Mesenchymal stem cell (in vitro differentiated cells and primary cell): ENCODE data around the gene LRRC36.

Experiments used
- DNase-seq: peaks from one replicate; pipeline ENCODE4 v3.0.0-alpha.2; 2013
- H2AFZ ChIP-seq: one replicate; pipeline ENCODE4 v1.6.1; 2013; ENCODE audit warnings: low read depth, mild to moderate bottlenecking, control low read depth, inconsistent platforms, low read length, moderate library complexity
- H2AK5ac ChIP-seq: 2 replicates; pipeline ENCODE4 v1.6.1; 2013; ENCODE audit warnings: low read length, moderate library complexity, mild to moderate bottlenecking, inconsistent platforms; ENCODE audit not compliant: severe bottlenecking
- H2BK120ac ChIP-seq: one replicate; pipeline ENCODE4 v1.6.1; 2013; ENCODE audit warnings: low read depth, mild to moderate bottlenecking, inconsistent platforms, low read length, moderate library complexity
- H2BK12ac ChIP-seq, 2 experiments: one replicate each; pipeline ENCODE4 v1.6.1; 2013; ENCODE audit warnings: inconsistent platforms in 2 of 2, low read length in 2 of 2, mild to moderate bottlenecking in 2 of 2, moderate library complexity in 2 of 2, control low read depth in 1 of 2
- H2BK15ac ChIP-seq: one replicate; pipeline ENCODE4 v1.6.1; 2013; ENCODE audit warnings: mild to moderate bottlenecking, low read depth, inconsistent platforms; ENCODE audit not compliant: poor library complexity, severe bottlenecking
- H2BK5ac ChIP-seq: 2 replicates; pipeline ENCODE4 v1.6.1; 2013; ENCODE audit warnings: low read depth, mild to moderate bottlenecking, low read length, control low read depth, inconsistent platforms; ENCODE audit not compliant: poor library complexity, severe bottlenecking
- H3K14ac ChIP-seq, 2 experiments: one replicate each; pipeline ENCODE4 v1.6.1; 2013; ENCODE audit warnings: inconsistent platforms in 2 of 2, low read length in 2 of 2, control low read depth in 1 of 2, mild to moderate bottlenecking in 1 of 2, moderate library complexity in 1 of 2
- H3K18ac ChIP-seq, 2 experiments: one replicate each; pipeline ENCODE4 v1.6.1; 2013; ENCODE audit warnings: inconsistent platforms in 2 of 2, low read length in 2 of 2, control low read depth in 1 of 2, low read depth in 1 of 2, mild to moderate bottlenecking in 1 of 2
- H3K23ac ChIP-seq, 2 experiments: one replicate each; pipeline ENCODE4 v1.6.1; 2013; ENCODE audit warnings: inconsistent platforms in 2 of 2, low read length in 2 of 2, mild to moderate bottlenecking in 2 of 2, moderate library complexity in 2 of 2, control low read depth in 1 of 2
- H3K27ac ChIP-seq: 2 replicates; pipeline ENCODE4 v1.5.1; 2013; ENCODE audit warnings: mild to moderate bottlenecking, moderate library complexity, low read length, control low read depth, inconsistent platforms; ENCODE audit not compliant: poor library complexity, severe bottlenecking
- H3K27me3 ChIP-seq, 2 experiments: 2 replicates each; pipeline versions ENCODE4 v1.6.1 to v1.7.0; 2013; ENCODE audit warnings: low read length in 2 of 2, mild to moderate bottlenecking in 2 of 2, moderate library complexity in 2 of 2, control low read depth in 1 of 2, inconsistent platforms in 1 of 2; ENCODE audit not compliant: control insufficient read depth in 1 of 2, insufficient read depth in 1 of 2
- H3K36me3 ChIP-seq, 2 experiments: 2 replicates each; pipeline versions ENCODE4 v1.6.1 to v1.7.0; 2013; ENCODE audit warnings: low read length in 2 of 2, control low read depth in 1 of 2, inconsistent platforms in 1 of 2, low read depth in 1 of 2, mild to moderate bottlenecking in 1 of 2; ENCODE audit not compliant: insufficient read depth in 2 of 2, control insufficient read depth in 1 of 2
- H3K4ac ChIP-seq, 2 experiments: one replicate each; pipeline ENCODE4 v1.6.1; 2013; ENCODE audit warnings: inconsistent platforms in 2 of 2, low read length in 2 of 2, mild to moderate bottlenecking in 2 of 2, moderate library complexity in 2 of 2, control low read depth in 1 of 2, low read depth in 1 of 2
- H3K4me1 ChIP-seq: 2 replicates; pipeline ENCODE4 v1.6.1; 2013; ENCODE audit warnings: low read depth, low read length, control low read depth; ENCODE audit not compliant: control insufficient read depth, insufficient read depth
- H3K4me2 ChIP-seq: 2 replicates; pipeline ENCODE4 v1.6.1; 2013; ENCODE audit warnings: low read length, mild to moderate bottlenecking, inconsistent platforms; ENCODE audit not compliant: poor library complexity, severe bottlenecking
- H3K4me3 ChIP-seq, 2 experiments: 2 replicates each; pipeline versions ENCODE4 v1.5.1 to v1.7.0; 2013; ENCODE audit warnings: low read length in 2 of 2, mild to moderate bottlenecking in 2 of 2, control low read depth in 1 of 2, low read depth in 1 of 2; ENCODE audit not compliant: insufficient read depth in 1 of 2
- H3K79me1 ChIP-seq: replicated peaks from 2 replicates; pipeline ENCODE4 v1.6.1; 2013; ENCODE audit warnings: mild to moderate bottlenecking, control low read depth, low read length, inconsistent platforms; ENCODE audit not compliant: poor library complexity, severe bottlenecking
- H3K9ac ChIP-seq: 2 replicates; pipeline ENCODE4 v1.7.0; 2013; ENCODE audit warnings: mild to moderate bottlenecking, low read length, moderate library complexity
- H3K9me3 ChIP-seq: 2 replicates; pipeline ENCODE4 v1.7.0; 2013; ENCODE audit warnings: mild to moderate bottlenecking, low read length; ENCODE audit not compliant: control insufficient read depth
- H4K8ac ChIP-seq: one replicate; pipeline ENCODE4 v1.6.1; 2013; ENCODE audit warnings: inconsistent platforms, mild to moderate bottlenecking, low read length, moderate library complexity
- H4K91ac ChIP-seq: one replicate; pipeline ENCODE4 v1.6.1; 2013; ENCODE audit warnings: mild to moderate bottlenecking, low read length, inconsistent platforms
- WGBS: methylation state at CpG from one replicate; pipeline ENCODE4 v1.1.7; 2013; ENCODE audit warnings: mixed read lengths; 5-methylcytosine and 5-hydroxymethylcytosine counted together

Gene LRRC36

GRCh38 chr16:67421030-67421429 lies 94.4 kb downstream of the LRRC36 start:
- H4K8ac ChIP-seq = no peak overlapping the region
- no peak overlapping the region for H3K14ac ChIP-seq
- H2BK12ac ChIP-seq = no peak overlapping the region
- 67% methylated on average over 4 of the region's 4 CpGs for WGBS
- no peaks in the 10 kb centered on the region for H3K79me1 ChIP-seq
- H3K4ac ChIP-seq = no peak overlapping the region
- no peak overlapping the region for H3K18ac ChIP-seq
- no peak overlapping the region for H4K91ac ChIP-seq
- H3K9me3 ChIP-seq = no peaks in the 10 kb centered on the region
- no peak overlapping the region for H2AK5ac ChIP-seq
- H3K27me3 ChIP-seq = peaks cover 0 to 48% of the 10 kb centered on the region in 2 experiments
- no peak overlapping the region for H3K27ac ChIP-seq
- H2BK15ac ChIP-seq = no peak overlapping the region
- no peak overlapping the region for H3K4me2 ChIP-seq
- peaks cover 2% of the 10 kb centered on the region for H3K4me1 ChIP-seq
- no peak overlapping the region for H2AFZ ChIP-seq
- H3K36me3 ChIP-seq = no peaks in the 10 kb centered on the region
- no peak for DNase-seq
- no peak overlapping the region for H2BK120ac ChIP-seq
- H3K23ac ChIP-seq = no peak overlapping the region
- H3K4me3 ChIP-seq = no peak overlapping the region
- H3K9ac ChIP-seq = no peak overlapping the region
- H2BK5ac ChIP-seq = no peak overlapping the region

DNA sequence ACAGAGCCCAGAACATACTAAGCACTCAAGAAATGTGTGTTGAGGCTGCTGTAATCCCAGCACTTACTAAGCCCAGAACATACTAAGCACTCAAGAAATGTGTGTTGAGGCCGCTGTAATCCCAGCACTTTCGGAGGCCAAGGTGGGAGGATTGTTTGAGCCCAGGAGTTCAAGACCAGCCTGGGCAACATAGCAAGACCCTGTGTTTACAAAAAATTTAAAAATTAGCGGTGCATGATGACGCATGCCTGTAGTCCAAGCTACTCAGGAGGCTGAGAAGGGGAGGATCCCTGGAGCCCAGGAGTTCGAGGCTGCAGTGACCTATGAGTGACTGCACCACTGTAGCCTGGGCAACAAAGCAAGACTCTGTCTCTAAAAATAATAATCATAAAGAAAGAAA lies 96.4 kb downstream of the LRRC36 start:
- no peak overlapping the region for H2AK5ac ChIP-seq
- H3K36me3 ChIP-seq = no peaks in the 10 kb centered on the region
- H2AFZ ChIP-seq = no peak overlapping the region
- H3K4me2 ChIP-seq = no peak overlapping the region
- H3K27me3 ChIP-seq = peaks cover 0 to 67% of the 10 kb centered on the region in 2 experiments
- H3K23ac ChIP-seq = no peak overlapping the region
- no peak overlapping the region for H3K18ac ChIP-seq
- no peak overlapping the region for H3K27ac ChIP-seq
- 92% methylated on average over 4 of the region's 5 CpGs for WGBS
- H2BK120ac ChIP-seq = no peak overlapping the region
- H2BK5ac ChIP-seq = no peak overlapping the region
- H3K14ac ChIP-seq = no peak overlapping the region
- no peak overlapping the region for H4K8ac ChIP-seq
- no peak for DNase-seq
- H3K9me3 ChIP-seq = no peaks in the 10 kb centered on the region
- H2BK12ac ChIP-seq = no peak overlapping the region
- no peak overlapping the region for H3K9ac ChIP-seq
- H3K4me3 ChIP-seq = no peak overlapping the region
- no peak overlapping the region for H3K4ac ChIP-seq
- no peaks in the 10 kb centered on the region for H3K4me1 ChIP-seq
- H4K91ac ChIP-seq = no peak overlapping the region
- H2BK15ac ChIP-seq = no peak overlapping the region
- H3K79me1 ChIP-seq = no peaks in the 10 kb centered on the region

DNA sequence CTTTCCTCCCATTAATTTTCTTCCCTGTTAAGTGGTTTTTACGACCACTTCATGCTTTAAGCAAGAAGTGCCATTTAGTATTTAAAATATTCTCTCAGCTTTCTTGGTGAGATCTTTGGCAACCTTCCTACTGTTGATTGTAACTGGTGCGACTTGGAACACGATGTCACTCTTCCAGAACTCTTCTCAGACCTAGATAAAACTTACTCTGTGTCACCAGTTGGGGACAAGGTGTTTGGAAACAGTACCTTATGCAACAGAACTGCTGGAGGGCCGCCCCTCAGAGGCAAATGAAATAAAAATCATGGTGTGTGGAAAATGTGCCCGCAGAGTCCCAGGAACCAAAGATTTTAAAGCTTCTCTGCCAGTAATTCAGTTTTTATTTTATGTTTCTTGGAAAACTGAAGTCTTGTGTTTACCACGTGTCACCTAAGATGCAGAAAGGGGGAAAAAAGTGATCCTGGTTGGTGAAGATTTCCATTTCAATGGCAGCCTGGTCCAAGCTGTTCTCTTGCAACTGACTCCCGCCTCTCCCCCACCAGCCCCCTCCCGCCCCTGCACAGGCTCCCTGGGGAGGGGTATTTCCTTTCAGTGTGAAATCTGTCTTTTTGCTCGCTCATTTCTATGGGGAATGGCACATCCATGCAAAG lies 97.1 kb downstream of the LRRC36 start:
- no peaks in the 10 kb centered on the region for H3K4me1 ChIP-seq
- no peaks in the 10 kb centered on the region for H3K36me3 ChIP-seq
- no peak overlapping the region for H2BK12ac ChIP-seq
- H3K79me1 ChIP-seq = no peaks in the 10 kb centered on the region
- H3K4me2 ChIP-seq = no peak overlapping the region
- no peak overlapping the region for H3K23ac ChIP-seq
- H3K9me3 ChIP-seq = no peaks in the 10 kb centered on the region
- no peak for DNase-seq
- peaks cover 1 to 74% of the 10 kb centered on the region in 2 experiments for H3K27me3 ChIP-seq
- no peak overlapping the region for H2AFZ ChIP-seq
- H2BK5ac ChIP-seq = no peak overlapping the region
- H2BK120ac ChIP-seq = no peak overlapping the region
- H3K4ac ChIP-seq = no peak overlapping the region
- H4K91ac ChIP-seq = no peak overlapping the region
- H3K4me3 ChIP-seq = no peak overlapping the region
- no peak overlapping the region for H3K9ac ChIP-seq
- H3K18ac ChIP-seq = no peak overlapping the region
- H2AK5ac ChIP-seq = no peak overlapping the region
- no peak overlapping the region for H2BK15ac ChIP-seq
- no peak overlapping the region for H3K27ac ChIP-seq
- H3K14ac ChIP-seq = no peak overlapping the region
- 36% methylated on average over 6 of the region's 9 CpGs for WGBS
- no peak overlapping the region for H4K8ac ChIP-seq

- H4K91ac ChIP-seq = no peak overlapping the region
- no peak overlapping the region for H3K18ac ChIP-seq
- no peak overlapping the region for H2BK120ac ChIP-seq
- H3K4me3 ChIP-seq = no peak overlapping the region
- H3K79me1 ChIP-seq = no peaks in the 10 kb centered on the region
- H2AK5ac ChIP-seq = no peak overlapping the region
- H2BK5ac ChIP-seq = no peak overlapping the region
- H3K9ac ChIP-seq = no peak overlapping the region
- peaks cover 6 to 78% of the 10 kb centered on the region in 2 experiments for H3K27me3 ChIP-seq
- no peak overlapping the region for H2AFZ ChIP-seq
- no peak overlapping the region for H4K8ac ChIP-seq
- H3K4ac ChIP-seq = no peak overlapping the region
- no peaks in the 10 kb centered on the region for H3K4me1 ChIP-seq
- H3K36me3 ChIP-seq = no peaks in the 10 kb centered on the region
- WGBS = 41% methylated on average over 4 of the region's 5 CpGs
- no peak overlapping the region for H3K4me2 ChIP-seq
- no peak overlapping the region for H3K23ac ChIP-seq
- no peak for DNase-seq
- no peaks in the 10 kb centered on the region for H3K9me3 ChIP-seq
- H2BK12ac ChIP-seq = no peak overlapping the region
- no peak overlapping the region for H3K27ac ChIP-seq
- H2BK15ac ChIP-seq = no peak overlapping the region
- H3K14ac ChIP-seq = no peak overlapping the region
Observed at GRCh38 chr16:67424261-67424615, 97.6 kb downstream of the LRRC36 start.
